22Rv1 (cell line): ENCODE measurements around the gene DENND6B.

Experiments used
- CTCF ChIP-seq: fragments of 450-650 bp; IDR thresholded peaks from 2 replicates; pipeline ENCODE4 v1.5.1; 2017; ENCODE audit warnings: mild to moderate bottlenecking
- ZFX ChIP-seq: fragments of 450-650 bp; IDR thresholded peaks from 2 replicates; pipeline ENCODE4 v1.6.1; 2017; ENCODE audit warnings: antibody characterized with exemption, borderline replicate concordance

GRCh38 chr22:50297510-50298265, 29.1 kb downstream of the DENND6B start:
- TF ChIP-seq CTCF (no peak), ZFX (no peak)
